Neural progenitor cell (in vitro differentiated cells): ENCODE data around the gene GRIK1. TPM values are rescaled to one million over a fixed set of nuclear protein-coding genes. Genes with fewer than 3 reads are reported as not detected.

ENCODE experiments used
- DNase-seq: peaks from one replicate; pipeline ENCODE4 v3.0.0-alpha.2; 2016; ENCODE audit warnings: low spot score
- H2AFZ ChIP-seq: fragments of 200-600 bp; sonication (generic); replicated peaks from 2 replicates; pipeline ENCODE4 v1.6.1; 2016; ENCODE audit warnings: antibody characterized with exemption
- H3F3A ChIP-seq: fragments of 200-600 bp; sonication (generic); 2 replicates; pipeline ENCODE4 v1.6.1; 2016; ENCODE audit warnings: antibody characterized with exemption, low read depth
- H3K27ac ChIP-seq: fragments of 200-600 bp; sonication (generic); 2 replicates; pipeline ENCODE4 v1.5.1; 2016; ENCODE audit warnings: mild to moderate bottlenecking
- H3K27me3 ChIP-seq: fragments of 200-600 bp; sonication (generic); 2 replicates; pipeline ENCODE4 v1.6.1; 2016; ENCODE audit warnings: mild to moderate bottlenecking, moderate library complexity
- H3K36me3 ChIP-seq: fragments of 200-600 bp; sonication (generic); 2 replicates; pipeline ENCODE4 v1.5.1; 2016
- H3K4me1 ChIP-seq: fragments of 200-600 bp; sonication (generic); 2 replicates; pipeline ENCODE4 v1.6.1; 2016; ENCODE audit warnings: mixed run types
- H3K4me2 ChIP-seq: fragments of 200-600 bp; sonication (generic); 2 replicates; pipeline ENCODE4 v1.6.1; 2016
- H3K4me3 ChIP-seq: fragments of 200-600 bp; sonication (generic); 2 replicates; pipeline ENCODE4 v1.5.1; 2016
- H3K79me2 ChIP-seq: fragments of 200-600 bp; sonication (generic); 2 replicates; pipeline ENCODE4 v1.6.1; 2016; ENCODE audit warnings: low read depth
- H3K9ac ChIP-seq: fragments of 200-600 bp; sonication (generic); 2 replicates; pipeline ENCODE4 v1.6.1; 2016
- H3K9me3 ChIP-seq: fragments of 200-600 bp; sonication (generic); 2 replicates; pipeline ENCODE4 v1.5.1; 2016; ENCODE audit warnings: low read depth
- H4K20me1 ChIP-seq: fragments of 200-600 bp; sonication (generic); 2 replicates; pipeline ENCODE4 v1.6.1; 2016; ENCODE audit warnings: low read depth
- H3K27ac Mint-ChIP-seq: 3 replicates; pipeline ENCODE4 v1.8.0; 2021; ENCODE audit warnings: mixed read lengths
- H3K27me3 Mint-ChIP-seq: 2 replicates; pipeline ENCODE4 v1.8.0; 2022; ENCODE audit warnings: low read depth, mild to moderate bottlenecking, inconsistent platforms, moderate library complexity, mixed read lengths; ENCODE audit not compliant: insufficient read depth
- H3K36me3 Mint-ChIP-seq: 3 replicates; pipeline ENCODE4 v1.8.0; 2021; ENCODE audit warnings: mixed read lengths
- H3K4me1 Mint-ChIP-seq: 3 replicates; pipeline ENCODE4 v1.8.0; 2021; ENCODE audit warnings: mixed read lengths
- H3K4me3 Mint-ChIP-seq: 3 replicates; pipeline ENCODE4 v1.8.0; 2021; ENCODE audit warnings: mild to moderate bottlenecking, moderate library complexity, mixed read lengths
- H3K9me3 Mint-ChIP-seq: 3 replicates; pipeline ENCODE4 v1.8.0; 2020; ENCODE audit warnings: mixed read lengths
- CTCF ChIP-seq: fragments of 200-600 bp; sonication (generic); IDR thresholded peaks from 2 replicates; pipeline ENCODE4 v1.5.1; 2017; ENCODE audit warnings: antibody characterized with exemption, mild to moderate bottlenecking
- EZH2 ChIP-seq: fragments of 200-600 bp; sonication (generic); IDR thresholded peaks from 2 replicates; pipeline ENCODE4 v1.6.1; 2017; ENCODE audit warnings: antibody characterized with exemption, mild to moderate bottlenecking, moderate library complexity
- EZH2phosphoT487 ChIP-seq: fragments of 200-600 bp; sonication (generic); IDR thresholded peaks from 2 replicates; pipeline ENCODE4 v1.6.1; 2017; ENCODE audit warnings: antibody characterized with exemption
- total RNA-seq: library from RNA; depleted of rRNA; stranded (reverse); fragments of >200 nt; gene quantifications from 2 replicates; pipeline ENCODE4 v1.2.3, GENCODE V29; 2015; ENCODE audit warnings: low replicate concordance

The GRIK1 gene
- total RNA-seq, 1 donor from 2014 or later, result 1.6 TPM

DNA sequence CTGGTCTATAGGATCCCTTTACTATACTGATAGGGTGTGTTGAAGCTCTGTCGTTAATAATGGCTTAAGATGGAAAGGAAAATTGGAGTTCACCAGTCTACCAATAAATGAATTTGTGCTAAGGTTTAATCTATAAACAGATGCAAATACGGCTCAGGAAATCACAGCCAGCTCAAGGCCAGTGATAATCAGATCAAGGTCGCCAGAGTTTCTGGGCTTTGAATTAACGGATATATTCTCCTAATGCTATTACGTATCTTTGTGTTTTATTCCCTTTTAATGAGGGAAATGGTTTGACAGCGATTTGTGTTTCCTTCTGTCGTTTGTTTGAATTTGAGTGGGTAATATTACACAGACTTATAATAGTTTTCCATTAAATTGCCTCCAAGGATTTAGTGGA lies 361.5 kb downstream of the GRIK1 start:
- Histone ChIP-seq H3K79me2 (no peaks in the 10 kb centered on the region), H3K4me1 (peaks cover 8% of the 10 kb centered on the region), H4K20me1 (no peaks in the 10 kb centered on the region), H3K27ac (no peak overlapping the region), H3K4me3 (no peak overlapping the region), H3K27me3 (no peaks in the 10 kb centered on the region), H3K9me3 (no peaks in the 10 kb centered on the region), H3K9ac (no peak overlapping the region), H2AFZ (no peak overlapping the region), H3K4me2 (no peak overlapping the region), H3F3A (no peaks in the 10 kb centered on the region), H3K36me3 (no peaks in the 10 kb centered on the region)
- no peak overlapping the region for H3K27ac Mint-ChIP-seq
- peaks cover 3% of the 10 kb centered on the region for H3K36me3 Mint-ChIP-seq
- no peak overlapping the region for H3K4me3 Mint-ChIP-seq
- no peak for TF ChIP-seq CTCF
- no peak for TF ChIP-seq EZH2
- no peak for TF ChIP-seq EZH2phosphoT487
- H3K27me3 Mint-ChIP-seq, result no peaks in the 10 kb centered on the region
- no peak for DNase-seq
- H3K9me3 Mint-ChIP-seq, result peaks cover 3% of the 10 kb centered on the region
- peaks cover 10% of the 10 kb centered on the region for H3K4me1 Mint-ChIP-seq

GRCh38 chr21:29571949-29572348 lies 367.8 kb downstream of the GRIK1 start:
- no peaks in the 10 kb centered on the region for H4K20me1 ChIP-seq
- no peak for DNase-seq
- peaks cover 6% of the 10 kb centered on the region for H3K36me3 Mint-ChIP-seq
- H3K9me3 ChIP-seq, result no peaks in the 10 kb centered on the region
- H3K27me3 ChIP-seq, result no peaks in the 10 kb centered on the region
- no peak overlapping the region for H3K27ac ChIP-seq
- no peaks in the 10 kb centered on the region for H3K27me3 Mint-ChIP-seq
- no peaks in the 10 kb centered on the region for H3K4me1 ChIP-seq
- H3K9ac ChIP-seq, result no peak overlapping the region
- no peak overlapping the region for H3K27ac Mint-ChIP-seq
- no peak overlapping the region for H3K4me2 ChIP-seq
- no peak overlapping the region for H3K4me3 ChIP-seq
- no peaks in the 10 kb centered on the region for H3F3A ChIP-seq
- no peak overlapping the region for H3K4me3 Mint-ChIP-seq
- peaks cover 2% of the 10 kb centered on the region for H3K4me1 Mint-ChIP-seq
- TF ChIP-seq CTCF, result no peak
- no peak for TF ChIP-seq EZH2phosphoT487
- no peak for TF ChIP-seq EZH2
- H3K36me3 ChIP-seq, result no peaks in the 10 kb centered on the region
- H3K9me3 Mint-ChIP-seq, result no peaks in the 10 kb centered on the region
- H3K79me2 ChIP-seq, result no peaks in the 10 kb centered on the region
- no peak overlapping the region for H2AFZ ChIP-seq

DNA sequence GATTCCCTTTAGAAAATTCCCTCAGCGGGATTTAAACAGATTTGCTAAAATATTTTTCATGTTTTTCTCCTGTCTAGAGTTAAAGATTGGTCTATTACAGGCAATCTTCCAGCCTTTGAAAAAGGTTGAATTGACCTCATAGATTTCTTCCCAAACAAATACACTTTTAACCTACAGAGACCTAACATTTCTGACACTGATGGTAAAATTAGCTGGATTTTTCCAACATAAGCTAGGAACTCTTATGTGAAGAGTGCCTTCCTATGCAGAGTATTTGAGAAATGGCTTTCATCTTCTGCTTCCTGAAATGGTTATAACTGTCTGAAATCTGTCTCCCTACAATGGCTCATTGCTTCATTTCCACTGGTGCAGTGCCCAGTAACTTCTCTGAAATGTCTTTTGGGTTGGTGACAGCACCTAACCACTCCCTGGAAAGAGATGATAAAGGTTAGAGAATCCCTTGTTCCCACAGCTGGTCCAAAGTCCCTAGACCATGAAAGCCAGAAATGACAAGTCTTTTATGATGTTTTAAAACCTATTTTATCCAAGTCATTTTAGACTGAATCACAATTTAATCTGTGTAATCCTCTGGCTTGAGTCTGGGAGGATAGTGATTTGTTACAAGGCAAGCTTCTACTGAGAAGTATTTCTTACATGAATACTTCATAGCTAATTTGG lies 371.6 kb downstream of the GRIK1 start:
- no peak for DNase-seq
- H3K4me1 Mint-ChIP-seq, result peaks cover 7% of the 10 kb centered on the region
- Histone ChIP-seq H2AFZ (no peak overlapping the region), H3K9ac (no peak overlapping the region), H3K27ac (no peak overlapping the region), H4K20me1 (no peaks in the 10 kb centered on the region), H3K4me1 (no peaks in the 10 kb centered on the region), H3K4me2 (no peak overlapping the region), H3K9me3 (no peaks in the 10 kb centered on the region), H3F3A (no peaks in the 10 kb centered on the region), H3K27me3 (no peaks in the 10 kb centered on the region), H3K79me2 (no peaks in the 10 kb centered on the region), H3K36me3 (no peaks in the 10 kb centered on the region), H3K4me3 (no peak overlapping the region)
- no peaks in the 10 kb centered on the region for H3K27me3 Mint-ChIP-seq
- H3K36me3 Mint-ChIP-seq, result peaks cover 6% of the 10 kb centered on the region
- TF ChIP-seq EZH2phosphoT487 (no peak), EZH2 (no peak), CTCF (no peak)
- no peak overlapping the region for H3K27ac Mint-ChIP-seq
- no peak overlapping the region for H3K4me3 Mint-ChIP-seq
- H3K9me3 Mint-ChIP-seq, result no peaks in the 10 kb centered on the region
